AG04449 (cell line): Measurements from ENCODE around the gene SESN3.
A peak's percentile ranks its signal among the peaks of the same experiment; 100 is the strongest.
"Not testable (repeated sequence)": the region's sequence is repeated elsewhere in the genome, so short reads cannot be mapped to it uniquely, and the experiment has no call there.

ENCODE experiments used
- CTCF ChIA-PET: fragments of 350-600 bp; formaldehyde crosslinking; extraction: SDS; loops from one replicate; lab custom pipeline; 2021; ENCODE audit warnings: antibody characterized with exemption; lab: Yijun Ruan, JAX
- POLR2A ChIA-PET: fragments of 400-600, 350-600 bp; formaldehyde crosslinking; extraction: SDS; loops from one replicate; lab custom pipeline; 2020; ENCODE audit warnings: antibody characterized with exemption, inconsistent platforms; lab: Yijun Ruan, JAX
- DNase-seq: peaks from one replicate; pipeline ENCODE4 v3.0.0-alpha.2; 2010; ENCODE audit warnings: low read depth, low spot score
- H3K4me3 ChIP-seq: 2 replicates; pipeline ENCODE4 v1.5.1; 2011; ENCODE audit warnings: low read depth, mild to moderate bottlenecking, control low read depth, low read length
- CTCF ChIP-seq: IDR thresholded peaks from one replicate; pipeline ENCODE4 v1.5.1; 2011; ENCODE audit warnings: mild to moderate bottlenecking, moderate library complexity, low read length, control low read depth, inconsistent platforms; ENCODE audit not compliant: insufficient read depth; ENCODE audit errors: missing control alignments

SESN3 gene

DNA sequence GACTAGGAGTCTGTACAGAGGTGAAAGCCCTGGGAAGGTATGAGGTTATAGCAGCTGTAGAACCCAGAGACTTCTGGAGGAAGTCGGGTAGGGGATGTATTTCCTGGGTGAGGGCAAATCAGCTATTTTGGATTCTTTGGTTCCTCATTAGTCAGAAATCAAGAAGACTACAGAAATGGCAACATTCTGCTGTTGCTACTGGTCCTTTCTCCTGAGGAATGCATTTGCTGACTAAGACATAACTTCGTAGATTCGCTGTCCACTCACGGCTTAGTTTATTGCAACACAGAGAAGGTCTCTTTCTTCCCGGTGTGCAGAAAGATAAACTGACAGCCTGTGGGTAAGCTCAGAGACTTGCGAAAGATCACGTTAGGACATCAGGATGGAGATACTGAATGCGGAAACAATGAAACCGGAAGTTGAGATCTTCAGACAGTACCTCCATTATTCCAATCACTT, 25.3 kb upstream of the SESN3 start:
- ChIA-PET POLR2A (no interaction called here), CTCF (interaction anchor here (1.1 kb wide), 1 partner anchor 16 kb away, joined by 5 read pairs; no protein-coding TSS in a partner anchor)
- H3K4me3 ChIP-seq: no peak overlapping the region
- no peak for DNase-seq
- no peak for TF ChIP-seq CTCF

- ChIA-PET POLR2A (no interaction called here), CTCF (interaction anchor here (1.1 to 1.8 kb wide), 3 partner anchors 10 to 450 kb away, joined by 4 to 8 read pairs (median 5); no protein-coding TSS in a partner anchor)
- H3K4me3 ChIP-seq: no peak overlapping the region
- DNase-seq: no peak
- no peak for TF ChIP-seq CTCF
These were observed 24.5 kb upstream of the SESN3 start for GRCh38 chr11:95255251-95256145.

DNA sequence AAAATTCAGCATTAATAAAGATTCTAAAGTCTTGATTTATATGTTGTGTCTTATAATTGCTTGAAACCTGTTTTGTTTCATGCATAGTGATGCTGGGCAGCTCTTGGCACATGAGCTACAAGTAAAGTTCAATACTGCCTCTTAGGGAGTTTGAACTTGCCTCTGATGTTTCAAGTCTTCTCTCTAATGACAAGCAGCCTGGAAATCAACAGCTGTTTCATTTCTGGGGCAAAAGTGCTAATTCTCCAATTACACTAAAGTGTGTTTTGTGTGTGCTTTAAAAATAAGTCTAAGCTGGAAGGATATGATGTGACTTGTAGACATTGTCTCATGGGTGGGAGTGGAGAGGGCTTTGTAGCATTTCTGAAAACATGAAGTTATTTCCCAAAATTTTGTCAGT, 23.7 kb upstream of the SESN3 start:
- ChIA-PET CTCF (interaction anchor here (1.7 to 1.8 kb wide), 3 partner anchors 10 to 451 kb away, joined by 3 to 8 read pairs (median 4); no protein-coding TSS in a partner anchor), POLR2A (no interaction called here)
- DNase-seq: no peak
- no peak for TF ChIP-seq CTCF
- no peak overlapping the region for H3K4me3 ChIP-seq

- POLR2A ChIA-PET: no interaction called here
- DNase-seq: peak; percentile 47
- CTCF ChIA-PET: interaction anchor here (1.7 to 1.8 kb wide), 3 partner anchors 9 to 451 kb away, joined by 3 to 8 read pairs (median 4); no protein-coding TSS in a partner anchor
- peak overlapping the region; percentile 47 for H3K4me3 ChIP-seq
- TF ChIP-seq CTCF: no peak
These were observed 23.2 kb upstream of the SESN3 start for GRCh38 chr11:95254131-95254704.

- no peak for TF ChIP-seq CTCF
- ChIA-PET CTCF (interaction anchor here (1.1 to 1.8 kb wide), 2 partner anchors 51 to 452 kb away, joined by 3 to 4 read pairs; no protein-coding TSS in a partner anchor), POLR2A (no interaction called here)
- DNase-seq: no peak
- no peak overlapping the region for H3K4me3 ChIP-seq
These were observed 22.1 kb upstream of the SESN3 start for GRCh38 chr11:95253141-95253540.

DNA sequence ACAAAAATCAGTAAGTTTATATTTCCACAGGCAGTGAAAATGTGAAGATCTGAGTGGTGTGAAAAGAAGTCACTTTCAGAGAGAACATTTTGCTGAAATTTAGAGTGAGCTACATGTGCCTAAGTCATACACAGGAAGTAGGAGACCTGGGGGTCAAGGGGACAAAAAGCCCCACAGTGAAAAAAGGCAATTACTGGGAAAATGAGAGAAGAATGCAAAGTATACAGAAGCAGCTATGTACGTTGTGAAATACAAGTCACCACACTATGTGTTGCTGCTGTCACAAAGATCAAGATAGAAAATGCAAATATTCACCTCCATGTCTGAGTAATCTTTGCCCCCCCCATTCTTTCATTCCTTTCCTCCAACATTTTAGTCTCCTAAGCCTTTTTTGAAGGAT, 21.6 kb upstream of the SESN3 start:
- CTCF ChIA-PET: interaction anchor here (1.1 kb wide), 1 partner anchor 453 kb away, joined by 4 read pairs; no protein-coding TSS in a partner anchor
- TF ChIP-seq CTCF: no peak

GRCh38 chr11:95251896-95252295, 20.9 kb upstream of the SESN3 start:
- POLR2A ChIA-PET, DNase-seq, H3K4me3 ChIP-seq, CTCF ChIA-PET: not testable (repeated sequence)

More for the DNA sequence above, 21.6 kb upstream of the SESN3 start:
- DNase-seq: no peak
- POLR2A ChIA-PET: no interaction called here
- no peak overlapping the region for H3K4me3 ChIP-seq
